Psoas muscle (tissue), 8 donors: ENCODE results near the gene VAV2. TPM values are rescaled to one million over a fixed set of nuclear protein-coding genes. Genes with fewer than 3 reads are reported as not detected.
"Not testable (repeated sequence)": the region's sequence is repeated elsewhere in the genome, so short reads cannot be mapped to it uniquely, and the experiment has no call there.

Experiments used
- ATAC-seq, 4 donors: fragments of 200-7000 bp; cut with Tn5 transposase; one replicate each; pipeline ENCODE4 v1.9.1; 2020; ENCODE audit warnings: moderate library complexity in 3 of 4, mild to moderate bottlenecking in 2 of 4
- DNase-seq, 2 donors: peaks; one replicate each; pipeline ENCODE4 v3.0.0-alpha.2; 2020
- H3K27ac ChIP-seq: fragments of 200-600 bp; one replicate; pipeline ENCODE4 v1.8.0; 2022
- H3K27me3 ChIP-seq, 3 donors: fragments of 200-600 bp in 1 of 3; one replicate each; pipeline versions ENCODE4 v1.6.1 to v1.8.0; 2013 to 2022; ENCODE audit warnings: low read length in 2 of 3, mild to moderate bottlenecking in 2 of 3, moderate library complexity in 1 of 3; ENCODE audit not compliant: insufficient read depth in 3 of 3
- H3K36me3 ChIP-seq, 2 donors: fragments of 200-600 bp in 1 of 2; one replicate each; pipeline versions ENCODE4 v1.6.1 to v1.8.0; 2013 to 2022; ENCODE audit warnings: low read depth in 1 of 2, mild to moderate bottlenecking in 1 of 2, moderate library complexity in 1 of 2; ENCODE audit not compliant: insufficient read depth in 1 of 2
- H3K4me1 ChIP-seq: fragments of 200-600 bp; one replicate; pipeline ENCODE4 v1.8.0; 2022
- H3K4me3 ChIP-seq: fragments of 200-600 bp; one replicate; pipeline ENCODE4 v1.8.0; 2022; ENCODE audit warnings: mild to moderate bottlenecking
- H3K9me3 ChIP-seq: fragments of 200-600 bp; one replicate; pipeline ENCODE4 v1.8.0; 2022
- CTCF ChIP-seq: fragments of 200-600 bp; IDR thresholded peaks from one replicate; pipeline ENCODE4 v1.8.0; 2022; ENCODE audit warnings: antibody characterized with exemption
- WGBS, 3 donors: extraction: QIAGEN DNeasy Blood & Tissue Kit; methylation state at CpG; one replicate each; pipeline versions ENCODE4 v1.1.6 to v1.1.7; 2013; 5-methylcytosine and 5-hydroxymethylcytosine counted together
- intact Hi-C, 2 donors: fragments of 100-400 bp; cut with DNase I; formaldehyde crosslinking; loops; one replicate each; pipeline versions ENCODE4 v1.11.0 to v1.14.2; 2022
- polyA plus RNA-seq, 3 donors: library from polyadenylated mRNA; stranded (reverse); fragments of 200-250 nt; gene quantifications; one replicate each; pipeline ENCODE4 v1.2.3, GENCODE V29; 2013
- total RNA-seq, 4 donors: library from RNA; stranded (reverse); fragmentation: NEBNext Ultra II Directional in 2 of 4; extraction: Animal tissue kit (Norgen Biotek cat#: 25700) in 2 of 4; gene quantifications; one replicate each; pipeline versions ENCODE4 v1.2.1 to v1.2.4, GENCODE V29; 2021 to 2023
- donor health status: healthy with polysubstance abuse.
- donor health status: DM: no; HTN: no; CAD: no; lungs with moderate emphysema.
- donor health status: Bipolar disorder and iron deficiency.
- donor health status: healthy.
- donor health status: DM: yes; HTN: yes; CAD: no.
- donor health status: DM: no; HTN: no; CAD: no.
- donor health status: DM: no; HTN: no; CAD: no.
- donor health status: DM: yes; HTN: yes; CAD: no.

VAV2 gene
- total and polyA plus RNA-seq, 7 donors: 0.70 to 2.9 (median 1.4) TPM

- TF ChIP-seq CTCF: no peak
- 81 to 91% (median 89%) methylated on average over 18 of the region's 18 CpGs for WGBS, 3 donors
- H3K27me3 ChIP-seq: peaks cover 0 to 10% (median 2%) of the 10 kb centered on the region in 3 donors
- ATAC-seq: no peak
- H3K4me1 ChIP-seq: no peaks in the 10 kb centered on the region
- intact Hi-C loops: no loop called here
- H3K36me3 ChIP-seq: no peaks in the 10 kb centered on the region
- no peak overlapping the region for H3K4me3 ChIP-seq
- H3K27ac ChIP-seq: no peak overlapping the region
- no peaks in the 10 kb centered on the region for H3K9me3 ChIP-seq
- no peak for DNase-seq
Measured at GRCh38 chr9:133901184-133901835, 90.8 kb downstream of the VAV2 start.

- DNase-seq (no peak), ATAC-seq (no peak)
- Histone ChIP-seq H3K9me3 (no peaks in the 10 kb centered on the region), H3K36me3 (no peaks in the 10 kb centered on the region), H3K27ac (no peak overlapping the region), H3K4me1 (no peaks in the 10 kb centered on the region), H3K4me3 (no peak overlapping the region), H3K27me3 (peaks cover 0 to 10% (median 0%) of the 10 kb centered on the region in 3 donors)
- WGBS, 3 donors: 27 to 45% (median 29%) methylated on average over 7 of the region's 7 CpGs
- TF ChIP-seq CTCF: no peak
- intact Hi-C loops: no loop called here
Measured at GRCh38 chr9:133897675-133898074, 94.4 kb downstream of the VAV2 start.

- H3K4me1 ChIP-seq, intact Hi-C loops, DNase-seq, H3K9me3 ChIP-seq, H3K36me3 ChIP-seq, H3K27ac ChIP-seq, H3K27me3 ChIP-seq, H3K4me3 ChIP-seq, ATAC-seq: not testable (repeated sequence)
- WGBS, 3 donors: 81 to 89% (median 86%) methylated on average over 11 to 13 of the region's 13 CpGs
Measured at GRCh38 chr9:133896007-133896406, 96.1 kb downstream of the VAV2 start.

GRCh38 chr9:133895335-133895734 lies 96.8 kb downstream of the VAV2 start:
- Histone ChIP-seq H3K27me3 (no peaks in the 10 kb centered on the region), H3K9me3 (no peaks in the 10 kb centered on the region), H3K27ac (no peak overlapping the region), H3K4me3 (no peak overlapping the region), H3K36me3 (no peaks in the 10 kb centered on the region), H3K4me1 (no peaks in the 10 kb centered on the region)
- DNase-seq: no peak
- TF ChIP-seq CTCF: no peak
- 83 to 90% (median 87%) methylated on average over 11 of the region's 11 CpGs for WGBS, 3 donors
- intact Hi-C loops: no loop called here
- ATAC-seq: no peak

GRCh38 chr9:133894377-133895321 lies 97.5 kb downstream of the VAV2 start:
- DNase-seq (no peak), ATAC-seq (no peak)
- Histone ChIP-seq H3K4me3 (no peak overlapping the region), H3K27me3 (no peaks in the 10 kb centered on the region), H3K36me3 (no peaks in the 10 kb centered on the region), H3K4me1 (no peaks in the 10 kb centered on the region), H3K27ac (no peak overlapping the region), H3K9me3 (no peaks in the 10 kb centered on the region)
- WGBS, 3 donors: 91 to 96% (median 92%) methylated on average over 24 of the region's 24 CpGs
- no peak for TF ChIP-seq CTCF
- intact Hi-C loops: no loop called here
